Measurements from ENCODE around the gene ZNF853. TPM values are rescaled to one million over a fixed set of nuclear protein-coding genes. Genes with fewer than 3 reads are reported as not detected.
A peak's percentile ranks its signal among the peaks of the same experiment; 100 is the strongest.

ZNF853 gene
- total RNA-seq, 6 experiments from 2014 or later, result 0.20 to 0.98 (median 0.37) TPM

GRCh38 chr7:6650521-6651011 is 35.2 kb downstream of the ZNF853 start:
- no peak for TF ChIP-seq CTCF (IDR thresholded peaks at IDR 0.05)
- no peak for TF ChIP-seq POLR2A (IDR thresholded peaks at IDR 0.05)
- Histone ChIP-seq H3K9me3 (no peaks in the 10 kb centered on the region), H3K27ac (no peak overlapping the region), H3K36me3 (peaks cover 0 to 27% (median 8%) of the 10 kb centered on the region in 4 donors), H3K27me3 (no peaks in the 10 kb centered on the region), H3K4me1 (no peaks in the 10 kb centered on the region), H3K4me3 (no peak overlapping the region)
- ATAC-seq, result no peak
- WGBS (ENCODE audit: insufficient coverage, low coverage, low lambda C conversion rate, missing lambda C conversion rate), result 100% methylated on average over 3 of the region's 12 CpGs
- intact Hi-C loops (cut with DNase I), result no loop called here
- DNase-seq, result peak in 1 of 3 donors; percentile 34

GRCh38 chr7:6651851-6652445 is 36.5 kb downstream of the ZNF853 start:
- no peak overlapping the region for H3K27ac ChIP-seq
- H3K27me3 ChIP-seq, result no peaks in the 10 kb centered on the region
- WGBS (ENCODE audit: insufficient coverage, low coverage, low lambda C conversion rate, missing lambda C conversion rate), result 97% methylated on average over 6 of the region's 32 CpGs
- no peak for DNase-seq
- intact Hi-C loops (cut with DNase I), result no loop called here
- TF ChIP-seq POLR2A (IDR thresholded peaks at IDR 0.05), result no peak
- no peak for TF ChIP-seq CTCF (IDR thresholded peaks at IDR 0.05)
- ATAC-seq, result no peak
- no peaks in the 10 kb centered on the region for H3K9me3 ChIP-seq
- H3K4me3 ChIP-seq, result no peak overlapping the region
- H3K4me1 ChIP-seq, result no peaks in the 10 kb centered on the region
- peaks cover 0 to 22% (median 8%) of the 10 kb centered on the region in 4 donors for H3K36me3 ChIP-seq

- intact Hi-C loops (cut with DNase I), result no loop called here
- H3K36me3 ChIP-seq, result peaks cover 0 to 21% (median 8%) of the 10 kb centered on the region in 4 donors
- no peak for DNase-seq
Observed at GRCh38 chr7:6652446-6653011, 37.1 kb downstream of the ZNF853 start.

More at GRCh38 chr7:6652446-6653011, 37.1 kb downstream of the ZNF853 start:
- H3K27ac ChIP-seq, result no peak overlapping the region
- H3K4me1 ChIP-seq, result no peaks in the 10 kb centered on the region
- no peak overlapping the region for H3K4me3 ChIP-seq
- H3K9me3 ChIP-seq, result no peaks in the 10 kb centered on the region
- TF ChIP-seq CTCF (IDR thresholded peaks at IDR 0.05), result no peak
- TF ChIP-seq POLR2A (IDR thresholded peaks at IDR 0.05), result no peak
- no peak for ATAC-seq
- H3K27me3 ChIP-seq, result no peaks in the 10 kb centered on the region
- 97% methylated on average over 22 of the region's 75 CpGs for WGBS (ENCODE audit: insufficient coverage, low coverage, low lambda C conversion rate, missing lambda C conversion rate)

Data from right lobe of liver (tissue), 6 donors.